HEK293T (cell line): ENCODE results near the gene FJX1.

Experiments used
- ARNT ChIP-seq: fragments of 450-650 bp; IDR thresholded peaks from 2 replicates; pipeline ENCODE4 v1.6.1; 2017; ENCODE audit warnings: mild to moderate bottlenecking
- BHLHE40 ChIP-seq: fragments of 450-650 bp; IDR thresholded peaks from 2 replicates; pipeline ENCODE4 v1.6.1; 2016; ENCODE audit warnings: mild to moderate bottlenecking, moderate library complexity, borderline replicate concordance
- HDGF ChIP-seq: fragments of 450-650 bp; IDR thresholded peaks from 2 replicates; pipeline ENCODE4 v1.6.1; 2017; ENCODE audit warnings: antibody characterized with exemption, borderline replicate concordance
- LEF1 ChIP-seq: fragments of 450-650 bp; IDR thresholded peaks from 2 replicates; pipeline ENCODE4 v1.6.1; 2017; ENCODE audit warnings: mild to moderate bottlenecking, borderline replicate concordance
- PKNOX1 ChIP-seq: fragments of 450-650 bp; IDR thresholded peaks from 2 replicates; pipeline ENCODE4 v1.6.1; 2016
- SUZ12 ChIP-seq: fragments of 450-650 bp; IDR thresholded peaks from 2 replicates; pipeline ENCODE4 v1.6.1; 2016; ENCODE audit warnings: mild to moderate bottlenecking

- TF ChIP-seq SUZ12 = no peak
- no peak for TF ChIP-seq BHLHE40
- TF ChIP-seq LEF1 = no peak
- TF ChIP-seq ARNT = no peak
- no peak for TF ChIP-seq PKNOX1
- TF ChIP-seq HDGF = no peak
Observed at GRCh38 chr11:35633827-35634423, 15.7 kb downstream of the FJX1 start.
